ENCODE measurements around the gene NME2.
A peak's percentile ranks its signal among the peaks of the same experiment; 100 is the strongest.

Gene NME2

GRCh38 chr17:51142597-51142996 lies 23.6 kb upstream of the NME2 start:
- no peak overlapping the region for H3K4me3 ChIP-seq (ENCODE audit: low read length)
- DNase-seq (ENCODE audit: low read depth) = no peak
- no peak for TF ChIP-seq CTCF (conservative IDR thresholded peaks at IDR 0.05; ENCODE audit: low read length)

- no peak overlapping the region for H3K4me3 ChIP-seq (ENCODE audit: low read length)
- TF ChIP-seq CTCF (conservative IDR thresholded peaks at IDR 0.05; ENCODE audit: low read length) = no peak
- DNase-seq (ENCODE audit: low read depth) = no peak
Measured at GRCh38 chr17:51144266-51145022, 21.8 kb upstream of the NME2 start.

- no peak for TF ChIP-seq CTCF (conservative IDR thresholded peaks at IDR 0.05; ENCODE audit: low read length)
- H3K4me3 ChIP-seq (ENCODE audit: low read length) = no peak overlapping the region
- DNase-seq (ENCODE audit: low read depth) = peak; percentile 17
Measured at GRCh38 chr17:51147650-51148049, 18.6 kb upstream of the NME2 start.

GRCh38 chr17:51149163-51149562 lies 17.0 kb upstream of the NME2 start:
- TF ChIP-seq CTCF (conservative IDR thresholded peaks at IDR 0.05; ENCODE audit: low read length) = no peak
- H3K4me3 ChIP-seq (ENCODE audit: low read length) = no peak overlapping the region
- no peak for DNase-seq (ENCODE audit: low read depth)

- no peak for TF ChIP-seq CTCF (conservative IDR thresholded peaks at IDR 0.05; ENCODE audit: low read length)
- no peak for DNase-seq (ENCODE audit: low read depth)
- no peak overlapping the region for H3K4me3 ChIP-seq (ENCODE audit: low read length)
Measured at GRCh38 chr17:51150932-51151331, 15.3 kb upstream of the NME2 start.

GRCh38 chr17:51152766-51153209 lies 13.4 kb upstream of the NME2 start:
- DNase-seq (ENCODE audit: low read depth) = no peak
- peak overlapping the region; percentile 45 for H3K4me3 ChIP-seq (ENCODE audit: low read length)
- no peak for TF ChIP-seq CTCF (conservative IDR thresholded peaks at IDR 0.05; ENCODE audit: low read length)
